H9 (cell line): ENCODE data around the gene MMP17. TPM values are rescaled to one million over a fixed set of nuclear protein-coding genes. Genes with fewer than 3 reads are reported as not detected.

Experiments used
- DNase-seq: peaks from one replicate; pipeline ENCODE4 v3.0.0-alpha.2; 2017
- H2AFZ ChIP-seq: one replicate; pipeline ENCODE4 v1.6.1; 2013; ENCODE audit warnings: mild to moderate bottlenecking, low read length, control low read depth, moderate library complexity
- H2AK5ac ChIP-seq: 2 replicates; pipeline ENCODE4 v1.6.1; 2013; ENCODE audit warnings: low read length, control low read depth, mixed read lengths; ENCODE audit not compliant: insufficient read length
- H2BK120ac ChIP-seq: one replicate; pipeline ENCODE4 v1.6.1; 2013; ENCODE audit warnings: low read depth, mild to moderate bottlenecking, low read length, control low read depth, inconsistent platforms; ENCODE audit not compliant: poor library complexity, severe bottlenecking
- H2BK12ac ChIP-seq: 2 replicates; pipeline ENCODE4 v1.6.1; 2013; ENCODE audit warnings: low read length, control low read depth, mixed read lengths, low read depth; ENCODE audit not compliant: insufficient read length
- H2BK15ac ChIP-seq: 2 replicates; pipeline ENCODE4 v1.6.1; 2013; ENCODE audit warnings: low read depth, low read length, control low read depth
- H2BK20ac ChIP-seq: one replicate; pipeline ENCODE4 v1.6.1; 2013; ENCODE audit warnings: low read depth, mild to moderate bottlenecking, low read length, control low read depth, inconsistent platforms; ENCODE audit not compliant: poor library complexity, severe bottlenecking
- H2BK5ac ChIP-seq: 2 replicates; pipeline ENCODE4 v1.6.1; 2013; ENCODE audit warnings: low read length, control low read depth, mixed read lengths; ENCODE audit not compliant: insufficient read length
- H3K14ac ChIP-seq: 2 replicates; pipeline ENCODE4 v1.6.1; 2013; ENCODE audit warnings: low read length, control low read depth; ENCODE audit not compliant: insufficient read depth
- H3K18ac ChIP-seq: 2 replicates; pipeline ENCODE4 v1.6.1; 2013; ENCODE audit warnings: low read depth, mild to moderate bottlenecking, mixed read lengths, low read length, control low read depth; ENCODE audit not compliant: insufficient read length
- H3K23ac ChIP-seq: 2 replicates; pipeline ENCODE4 v1.6.1; 2013; ENCODE audit warnings: low read length, control low read depth, mixed read lengths, low read depth; ENCODE audit not compliant: insufficient read length
- H3K23me2 ChIP-seq: 2 replicates; pipeline ENCODE4 v1.6.1; 2013; ENCODE audit warnings: low read depth, mild to moderate bottlenecking, mixed read lengths, low read length, control low read depth; ENCODE audit not compliant: insufficient read length, poor library complexity, severe bottlenecking
- H3K27ac ChIP-seq: 2 replicates; pipeline ENCODE4 v1.5.1; 2013; ENCODE audit warnings: low read length, control low read depth, mixed read lengths, low read depth; ENCODE audit not compliant: insufficient read length
- H3K27me3 ChIP-seq: 2 replicates; pipeline ENCODE4 v1.6.1; 2013; ENCODE audit warnings: low read length, control low read depth, inconsistent platforms; ENCODE audit not compliant: insufficient read depth
- H3K4ac ChIP-seq: 2 replicates; pipeline ENCODE4 v1.6.1; 2013; ENCODE audit warnings: low read depth, mild to moderate bottlenecking, control low read depth, inconsistent platforms, low read length, moderate library complexity
- H3K4me1 ChIP-seq: 2 replicates; pipeline ENCODE4 v1.6.1; 2013; ENCODE audit warnings: low read length, control low read depth, inconsistent platforms; ENCODE audit not compliant: insufficient read depth
- H3K4me2 ChIP-seq: 2 replicates; pipeline ENCODE4 v1.6.1; 2013; ENCODE audit warnings: low read length, control low read depth, mixed read lengths; ENCODE audit not compliant: insufficient read length, insufficient read depth
- H3K56ac ChIP-seq: 2 replicates; pipeline ENCODE4 v1.6.1; 2013; ENCODE audit warnings: low read depth, mild to moderate bottlenecking, mixed read lengths, low read length, control low read depth; ENCODE audit not compliant: insufficient read length
- H3K79me1 ChIP-seq: 2 replicates; pipeline ENCODE4 v1.6.1; 2013; ENCODE audit warnings: low read depth, mild to moderate bottlenecking, moderate library complexity, low read length, control low read depth, inconsistent platforms; ENCODE audit not compliant: insufficient read depth, poor library complexity, severe bottlenecking
- H3K79me2 ChIP-seq: 2 replicates; pipeline ENCODE4 v1.6.1; 2013; ENCODE audit warnings: low read length, control low read depth, inconsistent platforms; ENCODE audit not compliant: insufficient read depth
- H3K9ac ChIP-seq: 2 replicates; pipeline ENCODE4 v1.6.1; 2013; ENCODE audit warnings: low read length, control low read depth, mixed read lengths; ENCODE audit not compliant: insufficient read length; ENCODE audit errors: extremely low read depth
- H3K9me3 ChIP-seq: one replicate; pipeline ENCODE4 v1.6.1; 2013; ENCODE audit warnings: low read depth, low read length, inconsistent platforms; ENCODE audit not compliant: control insufficient read depth
- H3T11ph ChIP-seq: one replicate; pipeline ENCODE4 v1.6.1; 2013; ENCODE audit warnings: mild to moderate bottlenecking, low read length, control low read depth, inconsistent platforms
- H4K20me1 ChIP-seq: one replicate; pipeline ENCODE4 v1.6.1; 2013; ENCODE audit not compliant: control insufficient read depth, insufficient read length, insufficient read depth
- H4K5ac ChIP-seq: 2 replicates; pipeline ENCODE4 v1.6.1; 2013; ENCODE audit warnings: low read depth, mild to moderate bottlenecking, mixed read lengths, low read length, control low read depth; ENCODE audit not compliant: insufficient read length
- H4K8ac ChIP-seq: replicated peaks from 2 replicates; pipeline ENCODE4 v1.6.1; 2013; ENCODE audit warnings: low read length, control low read depth, mixed read lengths, low read depth; ENCODE audit not compliant: insufficient read length
- H4K91ac ChIP-seq: 2 replicates; pipeline ENCODE4 v1.6.1; 2013; ENCODE audit warnings: low read depth, mild to moderate bottlenecking, moderate library complexity, mixed read lengths, low read length, control low read depth; ENCODE audit not compliant: insufficient read length
- H3K27ac Mint-ChIP-seq, 3 experiments: 2 replicates in 2 of 3; 3 replicates in 1 of 3; pipeline ENCODE4 v1.8.0; 2020 to 2021; ENCODE audit warnings: mixed read lengths in 3 of 3, mild to moderate bottlenecking in 1 of 3, moderate library complexity in 1 of 3
- H3K27me3 Mint-ChIP-seq: 2 replicates; pipeline ENCODE4 v1.8.0; 2021; ENCODE audit warnings: low read depth, mild to moderate bottlenecking, moderate library complexity, mixed read lengths
- H3K36me3 Mint-ChIP-seq, 3 experiments: 2 replicates in 2 of 3; 3 replicates in 1 of 3; pipeline ENCODE4 v1.8.0; 2020 to 2021; ENCODE audit warnings: low read depth in 3 of 3, mixed read lengths in 3 of 3; ENCODE audit not compliant: insufficient read depth in 1 of 3
- H3K4me1 Mint-ChIP-seq, 2 experiments: 2 replicates each; pipeline ENCODE4 v1.8.0; 2020; ENCODE audit warnings: mixed read lengths in 2 of 2
- H3K4me3 Mint-ChIP-seq, 2 experiments: 2 replicates in 1 of 2; 3 replicates in 1 of 2; pipeline ENCODE4 v1.8.0; 2020 to 2021; ENCODE audit warnings: mild to moderate bottlenecking in 2 of 2, mixed read lengths in 2 of 2, moderate library complexity in 1 of 2
- H3K9me3 Mint-ChIP-seq, 2 experiments: 2 replicates in 1 of 2; 3 replicates in 1 of 2; pipeline ENCODE4 v1.8.0; 2020; ENCODE audit warnings: mild to moderate bottlenecking in 2 of 2, mixed read lengths in 2 of 2, moderate library complexity in 1 of 2
- CTCF ChIP-seq: fragments of 200-600 bp; sonication (generic); conservative IDR thresholded peaks from 3 replicates; pipeline ENCODE4 v1.8.0; 2021; ENCODE audit warnings: antibody characterized with exemption, mild to moderate bottlenecking
- whole genome bisulfite sequencing: extraction: QIAGEN DNeasy Blood & Tissue Kit; methylation state at CpG from one replicate; pipeline ENCODE4 v1.1.7; 2013; ENCODE audit warnings: missing lambda C conversion rate, low lambda C conversion rate, mixed read lengths; ENCODE audit not compliant: insufficient read length; ENCODE audit errors: extremely low coverage; 5-methylcytosine and 5-hydroxymethylcytosine counted together
- total RNA-seq: library from RNA; stranded (reverse); gene quantifications from 2 replicates; pipeline ENCODE4 v1.2.1, GENCODE V29; 2021

Gene MMP17
- total RNA-seq, 1 experiment from 2014 or later = 14.8 TPM

- Histone ChIP-seq H3K79me1 (no peaks in the 10 kb centered on the region), H2BK120ac (no peak overlapping the region), H3K23me2 (no peaks in the 10 kb centered on the region), H4K91ac (no peak overlapping the region), H3K27me3 (no peaks in the 10 kb centered on the region), H3K9me3 (no peaks in the 10 kb centered on the region), H3K18ac (no peak overlapping the region), H3K56ac (no peak overlapping the region), H4K5ac (no peak overlapping the region), H3K4me2 (no peak overlapping the region), H3T11ph (no peak overlapping the region), H4K8ac (no peak overlapping the region), H3K4ac (no peak overlapping the region), H3K4me1 (peaks cover 4% of the 10 kb centered on the region; the same call in 1 of the 2 replicates), H3K23ac (no peak overlapping the region), H3K9ac (no peak overlapping the region), H2AFZ (no peak overlapping the region), H2BK15ac (no peak overlapping the region), H2BK5ac (no peak overlapping the region), H4K20me1 (no peaks in the 10 kb centered on the region), H3K14ac (no peak overlapping the region), H2BK20ac (no peak overlapping the region), H3K79me2 (no peaks in the 10 kb centered on the region), H2AK5ac (no peak overlapping the region), H2BK12ac (no peak overlapping the region), H3K27ac (no peak overlapping the region)
- no peak overlapping the region; a peak in 2 of 5 replicates for H3K4me3 Mint-ChIP-seq
- WGBS = no CpG with 5 or more reads among the region's 20 CpGs
- no peak for TF ChIP-seq CTCF
- peaks cover 0 to 2% (median 0%) of the 10 kb centered on the region in 3 experiments; a peak in 2 of 7 replicates for H3K36me3 Mint-ChIP-seq
- peaks cover 23 to 36% of the 10 kb centered on the region in 2 experiments for H3K4me1 Mint-ChIP-seq
- no peaks in the 10 kb centered on the region for H3K9me3 Mint-ChIP-seq
- H3K27me3 Mint-ChIP-seq = peaks cover 3% of the 10 kb centered on the region
- DNase-seq = no peak
- H3K27ac Mint-ChIP-seq = no peak overlapping the region
Observed at GRCh38 chr12:131865180-131865875, 37.1 kb downstream of the MMP17 start.
